Measurements from ENCODE around the gene POLD3. TPM values are rescaled to one million over a fixed set of nuclear protein-coding genes. Genes with fewer than 3 reads are reported as not detected.

POLD3 gene
- total RNA-seq, 1 donor from 2014 or later: 13.5 TPM

DNA sequence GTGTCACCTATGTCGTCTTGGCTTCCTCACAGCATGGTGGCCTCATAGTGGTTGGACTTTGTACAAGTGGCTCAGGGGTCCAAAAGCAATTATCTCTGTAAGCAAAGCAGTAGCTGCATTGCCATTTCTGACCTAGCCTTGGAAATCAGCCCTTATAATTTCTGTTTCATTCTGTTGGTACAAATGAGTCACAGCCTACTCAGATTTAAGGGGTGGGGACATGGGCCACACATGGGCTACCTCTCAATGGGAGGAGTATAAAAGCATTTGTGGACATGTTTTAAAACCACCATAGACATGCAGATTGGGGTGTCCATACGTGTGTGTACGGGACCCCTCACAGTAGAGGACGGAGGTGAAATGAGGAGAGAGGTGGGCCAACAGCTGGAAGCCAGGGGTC lies 97.3 kb downstream of the POLD3 start:
- Histone ChIP-seq H3K36me3 (no peaks in the 10 kb centered on the region), H3K4me1 (no peaks in the 10 kb centered on the region), H3K4me3 (no peak overlapping the region), H3K9me3 (no peaks in the 10 kb centered on the region), H3K27me3 (no peaks in the 10 kb centered on the region), H3K27ac (no peak overlapping the region)
- TF ChIP-seq, protein P1, sequence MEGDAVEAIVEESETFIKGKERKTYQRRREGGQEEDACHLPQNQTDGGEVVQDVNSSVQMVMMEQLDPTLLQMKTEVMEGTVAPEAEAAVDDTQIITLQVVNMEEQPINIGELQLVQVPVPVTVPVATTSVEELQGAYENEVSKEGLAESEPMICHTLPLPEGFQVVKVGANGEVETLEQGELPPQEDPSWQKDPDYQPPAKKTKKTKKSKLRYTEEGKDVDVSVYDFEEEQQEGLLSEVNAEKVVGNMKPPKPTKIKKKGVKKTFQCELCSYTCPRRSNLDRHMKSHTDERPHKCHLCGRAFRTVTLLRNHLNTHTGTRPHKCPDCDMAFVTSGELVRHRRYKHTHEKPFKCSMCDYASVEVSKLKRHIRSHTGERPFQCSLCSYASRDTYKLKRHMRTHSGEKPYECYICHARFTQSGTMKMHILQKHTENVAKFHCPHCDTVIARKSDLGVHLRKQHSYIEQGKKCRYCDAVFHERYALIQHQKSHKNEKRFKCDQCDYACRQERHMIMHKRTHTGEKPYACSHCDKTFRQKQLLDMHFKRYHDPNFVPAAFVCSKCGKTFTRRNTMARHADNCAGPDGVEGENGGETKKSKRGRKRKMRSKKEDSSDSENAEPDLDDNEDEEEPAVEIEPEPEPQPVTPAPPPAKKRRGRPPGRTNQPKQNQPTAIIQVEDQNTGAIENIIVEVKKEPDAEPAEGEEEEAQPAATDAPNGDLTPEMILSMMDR (IDR thresholded peaks at IDR 0.05): no peak
- TF ChIP-seq POLR2A (IDR thresholded peaks at IDR 0.05): no peak
- TF ChIP-seq POLR2AphosphoS5 (IDR thresholded peaks at IDR 0.05; ENCODE audit: insufficient read depth in 1 of 2, low read depth in 1 of 2): no peak
- intact Hi-C loops (cut with DNase I): no loop called here
- no peak for DNase-seq (ENCODE audit: extremely low spot score in 2 of 2)

DNA sequence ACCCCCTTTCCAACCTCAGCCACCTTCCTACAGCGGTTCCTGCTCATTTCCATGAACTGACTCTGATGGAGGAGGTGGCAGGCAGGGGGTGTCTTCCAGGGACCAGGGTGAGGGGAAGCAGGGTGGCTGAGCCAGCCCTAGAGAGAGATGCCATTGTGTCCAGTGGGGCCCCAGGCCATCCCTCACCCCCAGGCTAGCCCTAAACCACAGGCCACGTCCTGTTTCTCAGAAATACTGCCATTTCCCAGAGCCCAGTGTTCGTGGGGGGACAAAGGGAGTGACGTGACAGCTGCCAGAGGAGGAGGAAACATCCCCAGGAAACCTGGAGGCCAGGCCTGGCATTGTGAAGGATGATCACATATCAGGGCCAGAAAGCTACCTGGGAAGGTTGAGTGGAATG lies 99.4 kb downstream of the POLD3 start:
- H3K27ac ChIP-seq: no peak overlapping the region
- no peaks in the 10 kb centered on the region for H3K27me3 ChIP-seq
- no peaks in the 10 kb centered on the region for H3K36me3 ChIP-seq
- TF ChIP-seq POLR2A (IDR thresholded peaks at IDR 0.05) (no peak), POLR2AphosphoS5 (IDR thresholded peaks at IDR 0.05; ENCODE audit: insufficient read depth in 1 of 2, low read depth in 1 of 2) (no peak)
- TF ChIP-seq, protein P1 (IDR thresholded peaks at IDR 0.05): no peak
- DNase-seq (ENCODE audit: extremely low spot score in 2 of 2): no peak
- intact Hi-C loops (cut with DNase I): no loop called here
- peaks cover 6% of the 10 kb centered on the region for H3K4me1 ChIP-seq
- no peaks in the 10 kb centered on the region for H3K9me3 ChIP-seq
- no peak overlapping the region for H3K4me3 ChIP-seq

Small RNA genes within 50 kb of the gene (small RNA-seq; reads per million reads assigned to genes)
- gene RANP3 (not detected), gene RN7SKP297 (not detected)

Other genes starting within 250 kb of the POLD3 start
- 10.6 TPM for gene PGM2L1, start 194.1 kb upstream of the POLD3 start, total RNA-seq
- 5.2 TPM for gene KCNE3, start 125.0 kb upstream of the POLD3 start, total RNA-seq
- gene LIPT2, start 98.9 kb upstream of the POLD3 start, total RNA-seq: 3.9 TPM
- 3.7 TPM for gene CHRDL2, start 138.8 kb downstream of the POLD3 start, total RNA-seq
- 20.9 TPM for gene RNF169, start 156.3 kb downstream of the POLD3 start, total RNA-seq